ENCODE measurements around the gene DDIT4.

The DDIT4 gene

DNA sequence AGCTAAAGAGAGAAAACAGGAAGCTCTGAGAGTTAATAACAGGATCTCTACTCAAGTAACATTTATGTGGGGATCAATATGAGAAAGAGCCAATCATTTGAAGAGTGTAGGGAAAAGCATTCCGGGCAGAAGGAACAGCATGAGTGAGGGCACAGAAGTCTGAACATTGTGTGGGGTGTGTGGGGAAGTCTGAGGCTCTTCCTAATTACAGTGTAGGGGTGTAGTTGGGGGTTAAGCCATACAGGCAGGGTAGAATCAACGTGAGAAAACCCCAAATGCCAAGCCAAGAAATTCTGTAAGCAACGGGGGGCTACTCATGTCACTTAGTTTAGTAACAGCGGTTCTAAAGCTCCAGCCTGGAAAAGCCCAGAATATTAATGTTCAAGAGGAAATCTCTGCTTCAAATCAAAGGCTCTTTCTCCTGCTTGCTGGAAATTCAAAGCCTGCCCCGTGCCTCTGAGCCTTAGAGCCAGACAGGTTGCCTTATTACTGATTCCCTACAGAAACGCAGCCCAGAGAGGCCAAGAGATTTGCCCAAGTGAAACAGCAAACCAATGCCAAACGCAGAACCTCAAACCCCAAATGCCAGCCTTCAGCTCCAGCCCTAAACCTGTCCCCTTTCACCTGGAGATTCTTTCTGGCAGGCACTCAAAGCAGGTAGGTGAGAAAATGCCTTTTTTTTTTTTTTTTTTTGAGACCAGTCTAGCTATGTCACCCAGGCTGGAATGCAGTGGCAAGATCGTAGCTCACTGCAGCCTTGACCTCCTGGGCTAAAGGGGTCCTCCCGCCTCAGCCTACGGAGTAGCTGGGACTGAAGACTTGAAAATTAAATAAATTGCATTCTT lies 44.9 kb downstream of the DDIT4 start:
- no peak for DNase-seq

DNA sequence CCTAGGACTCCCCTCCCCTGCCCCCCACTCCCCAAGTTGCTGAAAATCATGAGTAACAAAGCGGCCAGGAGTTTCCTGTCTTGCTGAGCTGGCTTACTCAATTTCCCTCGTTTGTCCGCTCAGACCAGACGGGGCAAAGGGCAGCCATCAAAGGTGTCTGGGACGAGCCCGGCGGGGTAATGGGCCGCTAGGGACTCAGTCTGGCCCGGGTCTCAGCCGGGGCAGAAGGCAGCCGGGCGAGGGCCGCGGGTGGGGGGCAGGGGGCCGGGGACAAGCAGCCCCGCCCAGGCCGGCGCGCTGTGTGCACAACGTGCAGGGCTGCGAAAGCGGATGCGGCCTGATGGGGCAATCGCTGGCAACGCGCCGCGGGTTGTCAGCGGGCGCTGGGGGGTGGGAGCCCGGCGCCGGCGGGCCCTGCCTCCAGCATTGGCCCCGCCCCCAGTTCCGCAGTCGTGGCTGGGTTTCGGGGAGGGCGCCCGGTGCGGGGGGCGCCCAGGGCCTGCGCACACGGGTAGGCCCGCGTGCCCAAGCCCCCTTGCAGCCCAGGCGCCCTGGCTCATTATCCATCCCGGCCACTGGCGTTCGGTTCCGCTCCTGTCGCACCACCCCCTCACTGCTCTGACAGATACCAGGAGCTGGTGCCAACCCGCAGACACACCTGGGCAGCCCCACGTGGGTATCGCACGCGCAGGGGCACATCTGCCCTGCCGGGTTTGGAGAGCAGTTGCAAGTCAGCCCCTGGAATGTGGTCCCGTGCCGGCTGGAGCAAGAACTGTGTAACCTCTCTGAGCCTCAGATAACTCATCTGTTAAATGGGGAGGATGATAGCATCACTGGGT lies 45.9 kb downstream of the DDIT4 start:
- peak; percentile 49 for DNase-seq

DNA sequence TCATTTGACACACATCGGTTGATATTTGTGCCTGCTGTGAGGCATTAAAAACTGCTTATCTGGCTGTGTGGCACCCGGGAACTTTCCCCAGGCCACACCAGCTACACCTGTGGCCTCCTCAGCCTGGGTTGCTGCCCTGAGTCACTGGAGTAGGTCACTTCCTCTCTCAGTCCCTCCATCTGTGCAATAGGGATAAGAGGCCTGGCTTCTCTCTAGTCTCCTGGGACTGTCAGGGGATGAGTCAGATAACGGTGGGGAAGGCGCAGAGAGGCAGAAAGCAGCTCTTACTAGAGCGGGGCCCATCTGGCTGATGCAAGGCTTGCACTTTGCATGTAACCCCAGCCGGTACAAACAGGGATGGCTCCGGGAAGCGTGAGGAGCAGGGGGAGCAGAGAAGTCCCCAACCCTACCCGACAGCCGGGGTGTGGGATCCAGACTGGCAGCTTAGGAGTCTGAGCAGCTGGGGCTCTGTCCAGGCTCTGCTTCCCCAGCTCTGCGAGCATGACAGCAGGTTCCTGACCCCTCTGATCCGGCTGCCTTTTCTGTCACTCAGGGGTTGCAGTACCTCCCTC lies 47.0 kb downstream of the DDIT4 start:
- DNase-seq, result peak; percentile 91

DNA sequence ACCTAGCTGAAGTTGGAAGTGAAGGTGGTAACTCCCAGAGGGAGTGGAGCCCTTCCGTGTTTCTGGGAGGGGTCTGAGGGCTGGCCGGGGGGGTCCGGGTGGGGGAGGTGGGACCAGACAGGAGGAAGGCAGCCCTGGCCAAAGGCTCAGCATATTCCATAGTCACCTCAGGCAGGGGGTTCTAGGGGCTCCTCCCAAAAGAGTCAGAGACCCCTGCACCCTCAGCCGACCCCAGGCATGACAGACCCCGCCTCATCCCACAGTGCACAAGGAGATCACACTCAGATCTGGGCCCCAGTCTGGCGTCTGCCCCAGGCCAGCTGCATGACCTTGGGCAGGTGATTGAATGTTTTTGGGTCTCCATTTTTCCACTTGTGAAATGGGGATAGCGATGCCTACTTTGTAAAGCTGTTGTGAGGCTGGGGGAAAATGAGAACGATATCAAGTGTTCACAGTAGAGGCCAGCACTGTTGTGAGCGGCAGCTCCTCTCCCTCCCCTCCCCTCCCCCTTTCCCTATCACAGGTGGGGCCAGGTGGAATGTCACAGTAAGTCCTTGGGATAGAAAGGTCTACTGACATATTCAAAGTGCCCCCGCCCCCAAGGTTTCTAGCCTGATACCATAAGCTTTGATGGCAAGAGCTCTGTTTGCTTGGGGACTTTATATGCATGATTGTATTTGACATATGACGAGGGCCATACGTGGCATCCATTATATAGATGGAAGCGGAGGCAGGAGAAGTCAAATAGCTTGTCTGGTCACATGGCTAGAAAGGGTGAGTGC lies 47.7 kb downstream of the DDIT4 start:
- DNase-seq, result no peak

DNA sequence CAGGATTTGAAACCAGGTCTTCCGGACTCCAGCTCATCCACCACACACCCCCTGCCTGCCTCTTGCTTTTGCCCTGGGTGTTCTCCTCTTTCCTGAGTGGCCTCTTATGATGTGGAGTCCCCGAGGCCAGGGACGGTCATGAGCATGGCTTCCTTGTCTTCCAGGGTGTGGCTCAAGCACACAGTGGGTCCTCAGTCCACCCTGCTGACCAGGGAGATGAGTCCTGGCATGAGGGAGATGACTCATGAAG lies 48.2 kb downstream of the DDIT4 start:
- no peak for DNase-seq

DNA sequence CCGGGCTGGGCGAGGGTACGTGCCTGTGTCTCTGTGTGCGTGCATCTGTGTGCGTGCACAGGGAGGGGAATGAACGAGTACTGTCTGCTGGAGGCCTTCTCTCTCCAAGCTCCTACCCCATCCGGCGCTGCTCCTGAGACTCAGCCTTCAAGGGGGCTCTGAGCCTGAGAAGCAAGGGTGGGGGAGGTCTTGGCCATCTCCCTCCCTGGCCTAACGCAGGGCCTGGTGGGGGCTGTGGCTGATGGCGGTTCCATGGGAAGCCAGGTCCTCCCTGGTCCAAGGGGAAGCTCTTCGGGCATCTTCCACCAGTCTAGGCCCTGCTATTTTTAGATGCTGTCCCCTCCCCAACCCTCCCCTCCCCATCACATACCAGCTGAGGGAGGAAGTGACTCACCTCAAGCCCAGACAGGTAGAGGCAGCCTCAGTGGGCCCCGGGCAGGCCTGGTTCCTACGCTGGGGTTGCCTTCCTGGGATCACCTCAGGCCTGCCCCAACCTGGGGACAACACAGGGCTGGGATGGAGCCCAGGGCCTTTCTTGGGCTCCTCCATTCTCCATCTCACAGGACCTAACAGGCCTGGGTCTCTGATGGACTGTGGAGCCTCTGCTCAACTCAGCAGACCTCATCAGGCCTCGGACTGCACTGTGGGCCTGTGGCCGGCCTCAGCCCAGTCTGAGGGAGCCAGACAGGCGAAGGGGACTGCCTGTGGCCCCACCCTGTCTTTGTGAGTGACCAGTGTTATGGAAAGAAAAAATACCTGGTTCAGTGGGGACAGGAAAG lies 48.7 kb downstream of the DDIT4 start:
- no peak for DNase-seq

DNA sequence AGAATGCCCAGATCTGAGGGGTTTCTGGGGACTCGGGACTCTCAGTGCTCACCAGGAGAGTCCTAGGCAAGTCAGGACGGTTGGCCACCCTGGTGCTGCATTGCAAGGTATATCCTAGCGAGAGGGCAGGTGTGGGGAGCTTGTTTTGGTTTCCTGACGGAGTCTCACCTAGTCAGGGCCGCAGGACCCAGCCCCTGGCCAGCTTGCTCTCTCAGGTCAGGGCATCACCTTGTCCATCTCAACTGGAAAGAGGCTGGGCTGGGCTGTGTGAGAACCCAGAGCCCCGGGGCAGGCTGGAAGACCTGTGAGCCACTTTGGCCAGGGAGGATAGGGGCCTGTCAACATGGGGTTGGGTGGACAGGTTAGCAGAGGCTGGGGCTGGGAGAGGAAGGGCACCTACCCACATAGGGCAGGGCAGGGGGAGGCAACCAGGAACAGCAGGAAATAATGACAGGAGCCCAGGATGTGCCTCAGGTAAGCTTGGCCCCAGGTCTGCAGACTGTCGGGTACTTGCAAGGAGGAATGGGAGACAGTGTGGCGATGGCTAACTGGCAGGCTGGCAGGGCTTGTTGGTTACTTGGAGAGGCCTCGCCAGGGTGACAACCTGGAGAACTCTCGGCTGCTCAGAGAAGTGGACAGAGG lies 49.5 kb downstream of the DDIT4 start:
- no peak for DNase-seq

DNA sequence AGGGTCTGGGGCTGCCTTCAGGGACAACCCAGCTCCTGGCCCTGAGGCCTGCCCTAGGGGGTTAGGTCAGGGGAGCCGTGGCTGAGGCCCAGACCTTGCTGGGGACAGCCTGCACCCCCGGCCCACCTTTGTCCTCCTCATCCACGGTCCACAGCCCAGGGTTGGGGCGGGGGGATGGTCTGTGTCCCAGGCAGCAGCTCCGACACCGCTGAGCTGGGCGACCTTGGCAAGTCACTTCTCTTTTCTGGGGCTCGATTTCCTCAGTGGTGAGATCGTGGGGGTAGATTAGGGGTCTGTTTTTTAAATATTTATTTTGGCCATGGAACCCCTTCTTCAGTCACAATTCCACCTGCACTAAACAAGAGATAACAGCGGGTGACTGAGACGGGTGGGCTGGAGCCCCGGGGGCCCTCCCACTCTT lies 50.1 kb downstream of the DDIT4 start:
- no peak for DNase-seq

All from DMS153 (cell line).